PC-3 (cell line): ENCODE data around the gene RAB31.

ENCODE experiments used
- EZH2 ChIP-seq: fragments of 300-600 bp; sonication (generic); IDR thresholded peaks from one replicate; pipeline ENCODE4 v1.6.1; 2017; ENCODE audit warnings: antibody characterized with exemption, mild to moderate bottlenecking, low read length; ENCODE audit not compliant: unreplicated experiment
- TF ChIP-seq, protein P1 (sequence below): fragments of 300-600 bp; sonication (generic); conservative IDR thresholded peaks from 2 replicates; pipeline ENCODE4 v1.5.1; 2017; ENCODE audit warnings: antibody characterized with exemption, low read depth, mild to moderate bottlenecking, low read length

DNA sequence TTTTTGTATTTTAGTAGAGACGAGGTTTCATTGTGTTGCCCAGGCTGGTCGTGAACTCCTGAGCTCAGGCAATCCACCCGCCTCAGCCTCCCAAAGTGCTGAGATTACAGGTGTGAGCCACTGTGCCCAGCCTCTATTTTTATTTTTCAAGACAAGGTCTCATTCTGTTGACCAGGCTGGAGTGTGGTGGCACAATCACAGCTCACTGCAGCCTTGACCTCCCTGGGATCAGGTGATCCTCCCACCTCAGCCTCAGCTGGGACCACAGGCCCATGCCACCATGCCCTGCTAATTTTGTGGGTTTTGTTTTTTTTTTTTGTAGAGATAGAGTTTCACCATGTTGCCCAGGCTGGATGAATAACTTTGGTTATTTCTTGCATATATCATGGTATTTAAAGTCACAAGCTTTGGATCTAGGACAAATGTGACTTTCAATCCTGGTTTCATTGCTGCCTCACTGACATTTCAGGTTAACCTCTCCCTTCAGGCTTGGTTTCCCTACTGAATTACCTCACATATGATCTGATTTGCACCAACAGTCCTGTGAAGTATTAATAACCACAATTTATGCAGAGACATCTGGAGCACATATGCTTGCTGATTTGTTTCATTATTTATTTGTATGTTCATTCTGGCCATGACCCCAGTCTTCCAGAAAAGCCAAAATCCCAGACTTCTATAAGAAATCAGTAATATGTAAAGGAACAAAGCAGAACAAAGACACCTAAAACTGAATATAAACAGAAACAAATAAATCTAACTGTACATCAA lies 17.5 kb upstream of the RAB31 start:
- TF ChIP-seq, protein P1, sequence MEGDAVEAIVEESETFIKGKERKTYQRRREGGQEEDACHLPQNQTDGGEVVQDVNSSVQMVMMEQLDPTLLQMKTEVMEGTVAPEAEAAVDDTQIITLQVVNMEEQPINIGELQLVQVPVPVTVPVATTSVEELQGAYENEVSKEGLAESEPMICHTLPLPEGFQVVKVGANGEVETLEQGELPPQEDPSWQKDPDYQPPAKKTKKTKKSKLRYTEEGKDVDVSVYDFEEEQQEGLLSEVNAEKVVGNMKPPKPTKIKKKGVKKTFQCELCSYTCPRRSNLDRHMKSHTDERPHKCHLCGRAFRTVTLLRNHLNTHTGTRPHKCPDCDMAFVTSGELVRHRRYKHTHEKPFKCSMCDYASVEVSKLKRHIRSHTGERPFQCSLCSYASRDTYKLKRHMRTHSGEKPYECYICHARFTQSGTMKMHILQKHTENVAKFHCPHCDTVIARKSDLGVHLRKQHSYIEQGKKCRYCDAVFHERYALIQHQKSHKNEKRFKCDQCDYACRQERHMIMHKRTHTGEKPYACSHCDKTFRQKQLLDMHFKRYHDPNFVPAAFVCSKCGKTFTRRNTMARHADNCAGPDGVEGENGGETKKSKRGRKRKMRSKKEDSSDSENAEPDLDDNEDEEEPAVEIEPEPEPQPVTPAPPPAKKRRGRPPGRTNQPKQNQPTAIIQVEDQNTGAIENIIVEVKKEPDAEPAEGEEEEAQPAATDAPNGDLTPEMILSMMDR = no peak
- TF ChIP-seq EZH2 = no peak
